HL-60 (cell line): ENCODE measurements around the gene GZMA.

Experiments used
- CTCF ChIP-seq: IDR thresholded peaks from one replicate; pipeline ENCODE4 v1.5.1; 2011; ENCODE audit warnings: low read length, control low read depth, inconsistent platforms; ENCODE audit not compliant: insufficient read depth
- SPI1 ChIP-seq: IDR thresholded peaks from 2 replicates; pipeline ENCODE4 v1.6.1; 2012; ENCODE audit warnings: low read depth, mild to moderate bottlenecking, borderline replicate concordance

GRCh38 chr5:55096861-55097260 lies 5.6 kb upstream of the GZMA start:
- TF ChIP-seq SPI1 (no peak), CTCF (no peak)
